MM.1S (cell line): ENCODE results near the gene AKAP6.

ENCODE experiments used
- DNase-seq: peaks from one replicate; pipeline ENCODE4 v3.0.0-alpha.2; 2015
- H2AFZ ChIP-seq: fragments of 300-600 bp; sonication (generic); 2 replicates; pipeline ENCODE4 v1.6.0; 2016; ENCODE audit warnings: antibody characterized with exemption, low read length
- H3F3A ChIP-seq: fragments of 300-600 bp; sonication (generic); 2 replicates; pipeline ENCODE4 v1.6.1; 2016; ENCODE audit warnings: mild to moderate bottlenecking, antibody characterized with exemption, low read length, moderate library complexity, mixed read lengths; ENCODE audit not compliant: insufficient read depth
- H3K27ac ChIP-seq: fragments of 300-600 bp; sonication (generic); 2 replicates; pipeline ENCODE4 v1.5.1; 2016; ENCODE audit warnings: mild to moderate bottlenecking, low read length
- H3K27me3 ChIP-seq: fragments of 300-600 bp; sonication (generic); replicated peaks from 2 replicates; pipeline ENCODE4 v1.6.0; 2016; ENCODE audit warnings: low read length; ENCODE audit not compliant: insufficient read depth
- H3K36me3 ChIP-seq: fragments of 300-600 bp; sonication (generic); replicated peaks from 2 replicates; pipeline ENCODE4 v1.6.1; 2016; ENCODE audit warnings: mild to moderate bottlenecking, low read length, mixed read lengths; ENCODE audit not compliant: insufficient read depth
- H3K4me1 ChIP-seq: fragments of 300-600 bp; sonication (generic); 2 replicates; pipeline ENCODE4 v1.6.1; 2016; ENCODE audit warnings: low read length, mixed read lengths
- H3K4me2 ChIP-seq: fragments of 300-600 bp; sonication (generic); 2 replicates; pipeline ENCODE4 v1.6.0; 2016; ENCODE audit warnings: low read depth, low read length
- H3K4me3 ChIP-seq: fragments of 300-600 bp; sonication (generic); 2 replicates; pipeline ENCODE4 v1.5.1; 2016; ENCODE audit warnings: low read length, mixed read lengths
- H3K79me2 ChIP-seq: fragments of 300-600 bp; sonication (generic); 2 replicates; pipeline ENCODE4 v1.6.1; 2016; ENCODE audit warnings: mixed run types, low read length, mixed read lengths
- H3K9ac ChIP-seq: fragments of 300-600 bp; sonication (generic); 2 replicates; pipeline ENCODE4 v1.6.1; 2016; ENCODE audit warnings: low read length, mixed read lengths
- H3K9me2 ChIP-seq: fragments of 300-600 bp; sonication (generic); replicated peaks from 2 replicates; pipeline ENCODE4 v1.6.1; 2016; ENCODE audit warnings: mild to moderate bottlenecking, low read length, mixed read lengths; ENCODE audit not compliant: insufficient read depth
- H3K9me3 ChIP-seq: fragments of 300-600 bp; sonication (generic); replicated peaks from 2 replicates; pipeline ENCODE4 v1.6.1; 2016; ENCODE audit warnings: mild to moderate bottlenecking, low read length, mixed read lengths; ENCODE audit not compliant: insufficient read depth
- H4K20me1 ChIP-seq: fragments of 300-600 bp; sonication (generic); 2 replicates; pipeline ENCODE4 v1.6.1; 2016; ENCODE audit warnings: mild to moderate bottlenecking, low read length, moderate library complexity, mixed read lengths; ENCODE audit not compliant: insufficient read depth
- EZH2 ChIP-seq: fragments of 300-600 bp; sonication (generic); optimal IDR thresholded peaks from 2 replicates; pipeline ENCODE3; 2017; ENCODE audit warnings: low read depth, mild to moderate bottlenecking, antibody characterized with exemption, low read length, mixed read lengths
- EZH2phosphoT487 ChIP-seq: fragments of 300-600 bp; sonication (generic); IDR thresholded peaks from 2 replicates; pipeline ENCODE4 v1.6.1; 2018; ENCODE audit warnings: antibody characterized with exemption, low read length
- TF ChIP-seq, protein P1 (sequence below): fragments of 300-600 bp; sonication (generic); IDR thresholded peaks from 2 replicates; pipeline ENCODE4 v1.5.1; 2016; ENCODE audit warnings: antibody characterized with exemption, low read length, mixed read lengths

The AKAP6 gene

DNA sequence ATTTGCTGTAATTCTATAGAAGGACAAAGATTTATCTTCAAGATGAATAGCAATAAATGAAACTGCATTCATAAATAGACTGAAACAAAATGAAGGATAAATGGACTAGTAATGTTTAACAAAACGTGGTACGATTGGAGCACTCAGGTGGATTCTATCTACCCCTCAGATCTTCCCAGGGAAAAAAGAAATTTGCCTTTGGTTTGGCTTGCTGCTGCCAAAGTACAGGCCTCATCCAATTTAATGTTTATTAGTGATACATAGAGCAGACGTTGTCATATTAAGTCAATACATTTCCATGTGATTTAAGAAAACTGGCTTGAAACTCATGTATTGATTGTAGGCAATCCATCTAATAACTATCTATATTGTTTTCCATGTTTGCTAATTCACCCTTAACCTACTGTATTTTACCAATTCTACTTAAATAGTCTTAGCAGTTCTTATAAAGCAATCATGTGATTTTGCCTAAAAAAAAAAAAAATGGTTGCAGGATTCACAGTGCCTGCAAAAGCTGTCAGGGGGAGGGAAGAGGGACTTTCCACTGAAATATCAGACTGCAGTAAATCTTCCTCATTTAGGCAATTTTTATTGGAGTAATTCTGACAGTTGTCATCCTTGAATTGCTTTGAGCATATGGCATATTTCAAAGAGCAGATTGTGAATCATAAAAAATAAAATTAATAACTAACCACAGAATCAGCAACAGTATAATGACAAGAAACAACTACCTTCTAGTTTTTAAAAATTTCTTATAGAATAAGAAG, 367.4 kb downstream of the AKAP6 start:
- peaks cover 27% of the 10 kb centered on the region for H3K4me1 ChIP-seq

DNA sequence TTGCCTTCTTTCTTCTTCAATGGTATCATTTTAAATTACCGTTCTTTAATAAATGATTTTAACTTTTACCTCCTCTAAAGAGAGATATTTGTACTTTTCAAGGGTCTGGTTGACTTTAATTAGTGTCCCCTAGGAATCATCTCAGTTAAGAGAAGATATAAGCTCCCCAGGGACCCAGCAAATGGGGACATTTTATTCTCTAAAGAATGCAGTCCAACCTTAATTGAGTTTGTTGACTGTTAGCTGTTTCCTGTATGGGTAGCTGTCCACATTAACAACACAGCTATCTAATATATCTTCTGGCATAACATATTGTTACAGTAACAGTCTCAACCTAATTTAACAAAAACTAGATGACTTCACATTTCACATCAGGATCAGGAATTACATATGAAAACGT, 368.0 kb downstream of the AKAP6 start:
- Histone ChIP-seq H3K79me2 (no peaks in the 10 kb centered on the region), H4K20me1 (no peaks in the 10 kb centered on the region), H3K9me3 (no peaks in the 10 kb centered on the region), H3K9me2 (no peaks in the 10 kb centered on the region), H3K36me3 (no peaks in the 10 kb centered on the region), H2AFZ (no peak overlapping the region), H3K4me1 (peaks cover 23% of the 10 kb centered on the region), H3K27ac (no peak overlapping the region), H3K4me3 (no peak overlapping the region), H3F3A (peaks cover 23% of the 10 kb centered on the region), H3K4me2 (no peak overlapping the region), H3K9ac (no peak overlapping the region), H3K27me3 (no peaks in the 10 kb centered on the region)
- DNase-seq: no peak
- TF ChIP-seq EZH2phosphoT487 (no peak), EZH2 (no peak)
- TF ChIP-seq, protein P1, sequence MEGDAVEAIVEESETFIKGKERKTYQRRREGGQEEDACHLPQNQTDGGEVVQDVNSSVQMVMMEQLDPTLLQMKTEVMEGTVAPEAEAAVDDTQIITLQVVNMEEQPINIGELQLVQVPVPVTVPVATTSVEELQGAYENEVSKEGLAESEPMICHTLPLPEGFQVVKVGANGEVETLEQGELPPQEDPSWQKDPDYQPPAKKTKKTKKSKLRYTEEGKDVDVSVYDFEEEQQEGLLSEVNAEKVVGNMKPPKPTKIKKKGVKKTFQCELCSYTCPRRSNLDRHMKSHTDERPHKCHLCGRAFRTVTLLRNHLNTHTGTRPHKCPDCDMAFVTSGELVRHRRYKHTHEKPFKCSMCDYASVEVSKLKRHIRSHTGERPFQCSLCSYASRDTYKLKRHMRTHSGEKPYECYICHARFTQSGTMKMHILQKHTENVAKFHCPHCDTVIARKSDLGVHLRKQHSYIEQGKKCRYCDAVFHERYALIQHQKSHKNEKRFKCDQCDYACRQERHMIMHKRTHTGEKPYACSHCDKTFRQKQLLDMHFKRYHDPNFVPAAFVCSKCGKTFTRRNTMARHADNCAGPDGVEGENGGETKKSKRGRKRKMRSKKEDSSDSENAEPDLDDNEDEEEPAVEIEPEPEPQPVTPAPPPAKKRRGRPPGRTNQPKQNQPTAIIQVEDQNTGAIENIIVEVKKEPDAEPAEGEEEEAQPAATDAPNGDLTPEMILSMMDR: no peak

More for the DNA sequence above, 367.4 kb downstream of the AKAP6 start:
- no peak for DNase-seq
- Histone ChIP-seq H3K4me2 (no peak overlapping the region), H3K9me3 (no peaks in the 10 kb centered on the region), H3K27me3 (no peaks in the 10 kb centered on the region), H3K79me2 (no peaks in the 10 kb centered on the region), H3K9me2 (no peaks in the 10 kb centered on the region), H3K4me3 (no peak overlapping the region), H3K9ac (no peak overlapping the region), H3K27ac (no peak overlapping the region), H2AFZ (no peak overlapping the region), H3F3A (peaks cover 23% of the 10 kb centered on the region), H4K20me1 (no peaks in the 10 kb centered on the region), H3K36me3 (no peaks in the 10 kb centered on the region)
- TF ChIP-seq EZH2phosphoT487 (no peak), EZH2 (no peak)
- TF ChIP-seq, protein P1: no peak

DNA sequence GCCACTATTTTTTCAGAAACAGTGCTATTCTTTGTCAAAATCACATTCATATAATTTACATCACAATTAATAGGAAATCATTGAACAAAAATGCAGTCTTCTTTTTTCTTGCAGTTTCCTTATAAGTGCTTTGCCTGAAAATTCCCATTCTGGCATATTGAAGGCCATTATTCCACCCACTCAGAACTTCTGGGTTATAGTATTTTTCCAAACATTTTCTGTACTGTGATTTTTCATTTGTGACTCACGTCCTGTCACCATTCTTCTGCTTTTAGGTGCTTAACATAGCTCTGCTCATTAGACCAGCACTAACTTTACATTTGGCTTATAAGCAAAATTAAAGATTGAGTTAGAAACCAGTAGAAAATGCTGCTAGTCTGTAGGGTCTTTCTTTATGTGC, 368.6 kb downstream of the AKAP6 start:
- Histone ChIP-seq H3K27ac (no peak overlapping the region), H3K9me2 (no peaks in the 10 kb centered on the region), H3K9ac (no peak overlapping the region), H3K9me3 (no peaks in the 10 kb centered on the region), H3F3A (peaks cover 18% of the 10 kb centered on the region), H3K4me2 (no peak overlapping the region), H3K36me3 (no peaks in the 10 kb centered on the region), H3K4me1 (peaks cover 19% of the 10 kb centered on the region), H4K20me1 (no peaks in the 10 kb centered on the region), H3K79me2 (no peaks in the 10 kb centered on the region), H3K4me3 (no peak overlapping the region), H3K27me3 (no peaks in the 10 kb centered on the region), H2AFZ (no peak overlapping the region)
- TF ChIP-seq, protein P1: no peak
- TF ChIP-seq EZH2phosphoT487 (no peak), EZH2 (no peak)
- no peak for DNase-seq
